Erythroblast (primary cell): ENCODE measurements around the gene TIMP3.

Source experiments
- GATA1 ChIP-seq: IDR thresholded peaks from 2 replicates; pipeline ENCODE4 v1.6.1; 2011; ENCODE audit warnings: low read depth, mild to moderate bottlenecking, control low read depth, low read length, moderate library complexity
- POLR2A ChIP-seq: IDR thresholded peaks from 2 replicates; pipeline ENCODE4 v1.6.1; 2011; ENCODE audit warnings: mild to moderate bottlenecking, low read length

- no peak for TF ChIP-seq POLR2A
- no peak for TF ChIP-seq GATA1
These were observed 47.9 kb upstream of the TIMP3 start for GRCh38 chr22:32753591-32753990.
